NT2/D1 (cell line): Measurements from ENCODE around the gene IL19.

Experiments
- SUZ12 ChIP-seq: IDR thresholded peaks from 2 replicates; pipeline ENCODE4 v1.6.1; 2011; ENCODE audit not compliant: insufficient read length, insufficient read depth; ENCODE audit errors: extremely low read depth
- YY1 ChIP-seq: IDR thresholded peaks from 2 replicates; pipeline ENCODE4 v1.6.1; 2011; ENCODE audit not compliant: insufficient read length, insufficient read depth
- ZNF274 ChIP-seq: IDR thresholded peaks from 2 replicates; pipeline ENCODE4 v1.6.1; 2011; ENCODE audit warnings: mild to moderate bottlenecking, low read depth, low read length

DNA sequence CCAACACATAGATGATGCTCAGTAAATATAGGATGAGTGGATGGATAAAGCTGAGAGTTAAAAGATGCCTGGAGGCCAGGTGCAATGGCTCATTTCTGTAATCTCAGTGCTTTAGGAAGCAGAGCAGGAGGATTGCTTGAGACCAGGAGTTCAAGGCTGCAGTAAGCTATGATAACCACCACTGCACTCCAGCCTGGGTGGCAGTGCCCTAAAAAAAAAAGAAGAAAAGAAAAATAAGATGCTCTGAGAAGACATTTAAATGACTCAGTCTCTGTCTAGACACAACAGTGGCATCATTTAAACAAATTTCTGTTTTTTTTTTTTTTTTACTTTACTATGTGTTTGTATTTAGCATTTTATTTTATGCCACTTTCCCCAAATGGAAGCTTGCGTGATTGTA is 25.3 kb upstream of the IL19 start:
- TF ChIP-seq SUZ12 (no peak), YY1 (no peak), ZNF274 (no peak)
